Measurements from ENCODE around the gene MAL. TPM values are rescaled to one million over a fixed set of nuclear protein-coding genes. Genes with fewer than 3 reads are reported as not detected.
A peak's percentile ranks its signal among the peaks of the same experiment; 100 is the strongest.

MAL gene
- total RNA-seq, 1 experiment from 2014 or later: 1.6 TPM

GRCh38 chr2:94996305-94997100 is 29.0 kb upstream of the MAL start:
- CTCF ChIA-PET: no interaction called here
- no TSS peak for BruUV-seq (replicated peaks)

GRCh38 chr2:94997981-94998930 is 27.3 kb upstream of the MAL start:
- TF ChIP-seq EZH2phosphoT487 (IDR thresholded peaks at IDR 0.05; ENCODE audit: borderline replicate concordance, low read length): no peak
- TF ChIP-seq CTCF (conservative IDR thresholded peaks at IDR 0.05; ENCODE audit: low read depth, low read length): no peak
- TF ChIP-seq EZH2 (IDR thresholded peaks at IDR 0.05; ENCODE audit: low read length, unreplicated experiment): no peak
- H3K27ac ChIP-seq (ENCODE audit: low read length): no peak overlapping the region
- ATAC-seq (no peak), DNase-seq (no peak)
- H3K79me2 ChIP-seq (ENCODE audit: low read length): no peaks in the 10 kb centered on the region
- H3K9ac ChIP-seq (ENCODE audit: low read length): no peak overlapping the region
- H3K4me3 ChIP-seq (ENCODE audit: low read length): no peak overlapping the region
- no TSS peak for BruUV-seq (replicated peaks)
- CTCF ChIA-PET: no interaction called here
- no peaks in the 10 kb centered on the region for H3K9me3 ChIP-seq (ENCODE audit: low read length)
- H4K20me1 ChIP-seq (ENCODE audit: low read length): no peaks in the 10 kb centered on the region
- H2AFZ ChIP-seq (ENCODE audit: low read length): no peak overlapping the region
- POLR2A ChIA-PET (ENCODE audit: unreplicated experiment): no interaction called here
- no peaks in the 10 kb centered on the region for H3K4me1 ChIP-seq (ENCODE audit: insufficient read depth, low read length)
- H3K9me2 ChIP-seq (replicated peaks; ENCODE audit: low read length): no peaks in the 10 kb centered on the region
- no peaks in the 10 kb centered on the region for H3F3A ChIP-seq (ENCODE audit: low read length, unreplicated experiment)
- H3K4me2 ChIP-seq (ENCODE audit: low read length): peak overlapping the region; percentile 31; the same call in 1 of the 2 replicates
- peaks cover 28% of the 10 kb centered on the region for H3K27me3 ChIP-seq (ENCODE audit: low read length)
- no peaks in the 10 kb centered on the region for H3K36me3 ChIP-seq (ENCODE audit: low read depth, low read length)
- intact Hi-C loops (cut with micrococcal nuclease): no loop called here

More at GRCh38 chr2:94996305-94997100, 29.0 kb upstream of the MAL start:
- TF ChIP-seq EZH2 (IDR thresholded peaks at IDR 0.05; ENCODE audit: low read length, unreplicated experiment) (no peak), CTCF (conservative IDR thresholded peaks at IDR 0.05; ENCODE audit: low read depth, low read length) (no peak), EZH2phosphoT487 (IDR thresholded peaks at IDR 0.05; ENCODE audit: borderline replicate concordance, low read length) (no peak)
- no peaks in the 10 kb centered on the region for H3K9me2 ChIP-seq (replicated peaks; ENCODE audit: low read length)
- no peak overlapping the region for H3K4me3 ChIP-seq (ENCODE audit: low read length)
- intact Hi-C loops (cut with micrococcal nuclease): no loop called here
- POLR2A ChIA-PET (ENCODE audit: unreplicated experiment): interaction anchor here (0.6 kb wide), 1 partner anchor 32 kb away, joined by 4 read pairs; no protein-coding TSS in a partner anchor
- no peak overlapping the region for H3K4me2 ChIP-seq (ENCODE audit: low read length)
- no peaks in the 10 kb centered on the region for H3K36me3 ChIP-seq (ENCODE audit: low read depth, low read length)
- H3K27me3 ChIP-seq (ENCODE audit: low read length): peaks cover 28% of the 10 kb centered on the region
- H2AFZ ChIP-seq (ENCODE audit: low read length): no peak overlapping the region
- H3F3A ChIP-seq (ENCODE audit: low read length, unreplicated experiment): no peaks in the 10 kb centered on the region
- H3K27ac ChIP-seq (ENCODE audit: low read length): no peak overlapping the region
- H3K9me3 ChIP-seq (ENCODE audit: low read length): no peaks in the 10 kb centered on the region
- H3K79me2 ChIP-seq (ENCODE audit: low read length): no peaks in the 10 kb centered on the region
- no peak overlapping the region for H3K9ac ChIP-seq (ENCODE audit: low read length)
- no peaks in the 10 kb centered on the region for H4K20me1 ChIP-seq (ENCODE audit: low read length)
- ATAC-seq (no peak), DNase-seq (no peak)
- no peaks in the 10 kb centered on the region for H3K4me1 ChIP-seq (ENCODE audit: insufficient read depth, low read length)
